Measurements from ENCODE around the gene SLX4. TPM values are rescaled to one million over a fixed set of nuclear protein-coding genes. Genes with fewer than 3 reads are reported as not detected.

Gene SLX4
- total RNA-seq, 4 donors from 2014 or later, result 1.2 to 6.2 (median 4.8) TPM

DNA sequence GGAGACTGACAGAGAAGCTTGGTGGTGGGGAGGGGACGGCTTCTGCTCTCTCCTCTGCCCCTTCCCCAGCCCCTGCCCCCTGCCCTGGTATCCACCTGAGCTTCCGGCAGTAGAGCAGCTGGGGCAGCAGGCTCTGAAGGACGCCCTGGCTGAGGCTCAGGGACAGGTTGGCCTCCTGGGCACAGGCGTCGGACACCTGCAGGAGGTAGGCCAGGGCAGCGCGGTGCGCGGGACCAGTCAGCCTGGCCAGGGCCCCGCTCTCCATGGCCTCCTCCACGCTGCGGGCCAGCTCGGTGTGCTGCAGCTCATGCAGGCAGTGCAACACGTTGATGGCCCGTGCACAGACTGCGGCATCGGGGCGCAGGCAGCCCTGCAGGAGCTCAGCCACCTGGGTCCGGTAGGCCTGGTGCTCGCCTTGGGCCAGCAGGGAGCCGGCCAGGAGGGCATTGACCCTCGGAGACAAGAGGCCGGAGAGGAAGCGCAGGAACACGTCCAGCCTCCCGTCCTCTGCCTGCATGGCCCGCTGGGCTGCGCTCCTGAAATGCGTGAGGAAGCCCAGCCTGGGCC is 48.4 kb downstream of the SLX4 start:
- Histone ChIP-seq H3K9me3 (no peaks in the 10 kb centered on the region), H3K4me3 (no peak overlapping the region), H3K4me1 (no peaks in the 10 kb centered on the region), H3K36me3 (no peaks in the 10 kb centered on the region), H3K27ac (no peak overlapping the region), H3K27me3 (no peaks in the 10 kb centered on the region)
- TF ChIP-seq POLR2A (IDR thresholded peaks at IDR 0.05) (no peak), CTCF (IDR thresholded peaks at IDR 0.05) (no peak)
- intact Hi-C loops (cut with DNase I; ENCODE audit: low total_unique reads), result no loop called here
- DNase-seq, result no peak

- Histone ChIP-seq H3K4me1 (no peaks in the 10 kb centered on the region), H3K27me3 (no peaks in the 10 kb centered on the region), H3K36me3 (no peaks in the 10 kb centered on the region), H3K27ac (no peak overlapping the region), H3K4me3 (no peak overlapping the region), H3K9me3 (no peaks in the 10 kb centered on the region)
- TF ChIP-seq CTCF (IDR thresholded peaks at IDR 0.05) (no peak), POLR2A (IDR thresholded peaks at IDR 0.05) (no peak)
- intact Hi-C loops (cut with DNase I; ENCODE audit: low total_unique reads), result no loop called here
- no peak for DNase-seq
Measured at GRCh38 chr16:3561626-3562025, 49.8 kb downstream of the SLX4 start.

DNA sequence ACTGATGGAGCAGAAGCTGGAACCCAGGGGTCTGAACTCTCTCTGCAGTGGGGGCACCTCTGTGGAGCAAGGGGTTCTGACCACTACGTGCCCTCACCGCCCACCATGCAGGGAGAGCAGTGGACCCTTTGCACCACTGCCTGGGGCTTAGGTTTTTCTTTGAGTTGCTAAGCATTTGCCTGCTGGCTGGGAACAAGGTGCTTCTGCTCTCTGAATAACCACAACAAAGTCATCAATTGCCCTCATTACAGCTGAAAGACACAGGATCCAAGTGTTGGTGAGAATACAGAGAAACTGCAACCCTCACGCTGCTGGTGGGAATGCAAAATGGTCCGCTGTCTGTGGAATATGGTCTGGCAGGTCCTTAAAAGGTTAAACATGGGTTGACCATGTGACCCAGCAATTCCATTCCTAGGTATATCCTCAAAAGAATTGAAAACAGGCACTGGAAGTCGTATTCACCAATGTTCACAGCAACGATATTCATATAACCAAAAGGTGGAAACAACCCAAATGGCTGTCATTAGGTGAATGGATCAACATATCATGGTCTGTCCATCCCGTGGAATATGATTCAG is 57.0 kb downstream of the SLX4 start:
- H3K4me1 ChIP-seq, result no peaks in the 10 kb centered on the region
- no peaks in the 10 kb centered on the region for H3K36me3 ChIP-seq
- H3K9me3 ChIP-seq, result no peaks in the 10 kb centered on the region
- no peak overlapping the region for H3K27ac ChIP-seq
- TF ChIP-seq CTCF (IDR thresholded peaks at IDR 0.05) (no peak), POLR2A (IDR thresholded peaks at IDR 0.05) (no peak)
- no peak overlapping the region for H3K4me3 ChIP-seq
- no peaks in the 10 kb centered on the region for H3K27me3 ChIP-seq
- intact Hi-C loops (cut with DNase I; ENCODE audit: low total_unique reads), result no loop called here
- DNase-seq, result no peak

DNA sequence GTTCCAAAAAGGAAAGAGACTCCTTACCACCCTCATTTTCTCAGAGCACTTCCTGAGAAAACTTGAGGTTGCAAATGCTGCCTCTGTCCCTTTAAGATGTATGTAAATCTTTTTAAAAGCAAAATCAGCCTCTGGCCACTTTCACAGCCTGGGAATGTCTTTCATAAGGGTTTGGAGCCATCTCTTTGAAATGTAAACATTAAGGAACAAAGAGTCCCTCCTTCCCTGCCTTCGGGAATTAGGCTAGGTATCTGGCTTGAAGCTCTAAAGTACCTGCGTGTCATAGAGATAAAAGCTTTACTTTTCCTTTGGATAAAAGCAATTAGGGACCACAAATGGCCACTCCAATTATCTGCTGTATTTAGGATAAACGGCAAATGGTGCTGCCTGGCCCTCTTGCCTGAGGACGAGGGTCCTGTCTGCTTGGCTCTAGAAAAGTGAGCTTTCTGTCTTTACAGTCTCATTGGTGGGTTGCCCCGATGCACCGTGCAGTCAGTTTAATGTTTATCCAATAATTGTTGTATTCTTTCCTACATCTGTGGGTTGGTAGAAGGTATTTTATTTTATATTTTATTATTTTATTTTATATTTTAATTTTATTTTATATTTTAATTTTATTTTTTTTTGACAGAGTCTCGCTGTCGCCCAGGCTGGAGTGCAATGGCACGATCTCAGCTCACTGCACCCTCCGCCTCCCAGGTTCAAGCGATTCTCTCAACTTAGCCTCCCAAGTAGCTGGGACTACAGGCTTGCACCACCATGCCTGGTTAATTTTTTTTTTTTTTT is 58.1 kb downstream of the SLX4 start:
- TF ChIP-seq CTCF (IDR thresholded peaks at IDR 0.05) (no peak), POLR2A (IDR thresholded peaks at IDR 0.05) (no peak)
- DNase-seq, result no peak
- H3K4me1 ChIP-seq, result no peaks in the 10 kb centered on the region
- H3K36me3 ChIP-seq, result no peaks in the 10 kb centered on the region
- no peak overlapping the region for H3K4me3 ChIP-seq
- intact Hi-C loops (cut with DNase I; ENCODE audit: low total_unique reads), result no loop called here
- H3K27ac ChIP-seq, result no peak overlapping the region
- no peaks in the 10 kb centered on the region for H3K27me3 ChIP-seq
- H3K9me3 ChIP-seq, result no peaks in the 10 kb centered on the region
